Mononuclear cell (primary cell): Measurements from ENCODE around the gene LOXL3. TPM values are rescaled to one million over a fixed set of nuclear protein-coding genes. Genes with fewer than 3 reads are reported as not detected.

Experiments used
- H3K27me3 ChIP-seq: 2 replicates; pipeline ENCODE4 v1.6.0; 2011; ENCODE audit warnings: low read length, control low read depth; ENCODE audit not compliant: insufficient read depth
- H3K4me1 ChIP-seq: 2 replicates; pipeline ENCODE4 v1.5.1; 2011; ENCODE audit warnings: mild to moderate bottlenecking, low read length, control low read depth; ENCODE audit not compliant: insufficient read depth
- H3K4me3 ChIP-seq: 2 replicates; pipeline ENCODE4 v1.5.1; 2011; ENCODE audit warnings: mild to moderate bottlenecking, low read length, moderate library complexity
- H3K9me3 ChIP-seq: 2 replicates; pipeline ENCODE4 v1.5.1; 2011; ENCODE audit warnings: low read depth, mild to moderate bottlenecking, control low read depth, low read length
- total RNA-seq: library from RNA; depleted of rRNA; stranded (reverse); fragments of >200 nt; gene quantifications from one replicate; pipeline ENCODE4 v1.2.3, GENCODE V29; 2012

Gene LOXL3
- total RNA-seq, 1 donor, result 3.9 TPM

- no peak overlapping the region for H3K4me3 ChIP-seq
- H3K27me3 ChIP-seq, result no peaks in the 10 kb centered on the region
- no peaks in the 10 kb centered on the region for H3K9me3 ChIP-seq
- H3K4me1 ChIP-seq, result peaks cover 58% of the 10 kb centered on the region
These were observed 24.7 kb upstream of the LOXL3 start for GRCh38 chr2:74578408-74578807.

- Histone ChIP-seq H3K4me1 (peaks cover 62% of the 10 kb centered on the region), H3K27me3 (no peaks in the 10 kb centered on the region), H3K9me3 (no peaks in the 10 kb centered on the region), H3K4me3 (no peak overlapping the region)
These were observed 23.7 kb upstream of the LOXL3 start for GRCh38 chr2:74577448-74577847.

- Histone ChIP-seq H3K27me3 (no peaks in the 10 kb centered on the region), H3K4me3 (no peak overlapping the region), H3K4me1 (peaks cover 63% of the 10 kb centered on the region)
These were observed 23.1 kb upstream of the LOXL3 start for GRCh38 chr2:74576863-74577229.

GRCh38 chr2:74576211-74576862 is 22.6 kb upstream of the LOXL3 start:
- Histone ChIP-seq H3K4me3 (no peak overlapping the region), H3K4me1 (peaks cover 69% of the 10 kb centered on the region)

More at GRCh38 chr2:74576863-74577229, 23.1 kb upstream of the LOXL3 start:
- H3K9me3 ChIP-seq, result no peaks in the 10 kb centered on the region

GRCh38 chr2:74575320-74575719 is 21.6 kb upstream of the LOXL3 start:
- H3K4me1 ChIP-seq, result peaks cover 78% of the 10 kb centered on the region
- no peaks in the 10 kb centered on the region for H3K27me3 ChIP-seq
- H3K4me3 ChIP-seq, result no peak overlapping the region
- H3K9me3 ChIP-seq, result no peaks in the 10 kb centered on the region

More at GRCh38 chr2:74576211-74576862, 22.6 kb upstream of the LOXL3 start:
- no peaks in the 10 kb centered on the region for H3K27me3 ChIP-seq
- H3K9me3 ChIP-seq, result no peaks in the 10 kb centered on the region

- Histone ChIP-seq H3K4me1 (peaks cover 75% of the 10 kb centered on the region), H3K4me3 (no peak overlapping the region), H3K27me3 (no peaks in the 10 kb centered on the region), H3K9me3 (no peaks in the 10 kb centered on the region)
These were observed 20.2 kb upstream of the LOXL3 start for GRCh38 chr2:74573747-74574562.

- no peaks in the 10 kb centered on the region for H3K9me3 ChIP-seq
- H3K4me3 ChIP-seq, result no peak overlapping the region
- peaks cover 72% of the 10 kb centered on the region for H3K4me1 ChIP-seq
- H3K27me3 ChIP-seq, result no peaks in the 10 kb centered on the region
These were observed 18.6 kb upstream of the LOXL3 start for GRCh38 chr2:74572178-74572925.

- Histone ChIP-seq H3K4me3 (no peak overlapping the region), H3K4me1 (peaks cover 71% of the 10 kb centered on the region)
These were observed 17.3 kb upstream of the LOXL3 start for GRCh38 chr2:74571058-74571457.

GRCh38 chr2:74569686-74570085 is 15.9 kb upstream of the LOXL3 start:
- Histone ChIP-seq H3K4me1 (peaks cover 62% of the 10 kb centered on the region), H3K9me3 (no peaks in the 10 kb centered on the region), H3K4me3 (no peak overlapping the region), H3K27me3 (no peaks in the 10 kb centered on the region)

More at GRCh38 chr2:74571058-74571457, 17.3 kb upstream of the LOXL3 start:
- H3K9me3 ChIP-seq, result no peaks in the 10 kb centered on the region
- no peaks in the 10 kb centered on the region for H3K27me3 ChIP-seq

GRCh38 chr2:74567881-74568280 is 14.1 kb upstream of the LOXL3 start:
- H3K4me3 ChIP-seq, result no peak overlapping the region
- peaks cover 44% of the 10 kb centered on the region for H3K4me1 ChIP-seq
- H3K27me3 ChIP-seq, result no peaks in the 10 kb centered on the region
- no peaks in the 10 kb centered on the region for H3K9me3 ChIP-seq

- Histone ChIP-seq H3K4me1 (peaks cover 45% of the 10 kb centered on the region), H3K9me3 (no peaks in the 10 kb centered on the region), H3K4me3 (no peak overlapping the region), H3K27me3 (no peaks in the 10 kb centered on the region)
These were observed 13.0 kb upstream of the LOXL3 start for GRCh38 chr2:74566754-74567085.

GRCh38 chr2:74566076-74566753 is 12.5 kb upstream of the LOXL3 start:
- H3K27me3 ChIP-seq, result no peaks in the 10 kb centered on the region
- H3K4me3 ChIP-seq, result no peak overlapping the region
- peaks cover 40% of the 10 kb centered on the region for H3K4me1 ChIP-seq
- H3K9me3 ChIP-seq, result no peaks in the 10 kb centered on the region

GRCh38 chr2:74564222-74564621 is 10.5 kb upstream of the LOXL3 start:
- no peak overlapping the region for H3K4me3 ChIP-seq
- peaks cover 32% of the 10 kb centered on the region for H3K4me1 ChIP-seq

GRCh38 chr2:74562126-74562775 is 8.5 kb upstream of the LOXL3 start:
- Histone ChIP-seq H3K9me3 (no peaks in the 10 kb centered on the region), H3K4me3 (no peak overlapping the region), H3K27me3 (no peaks in the 10 kb centered on the region), H3K4me1 (peaks cover 26% of the 10 kb centered on the region)

More at GRCh38 chr2:74564222-74564621, 10.5 kb upstream of the LOXL3 start:
- Histone ChIP-seq H3K9me3 (no peaks in the 10 kb centered on the region), H3K27me3 (no peaks in the 10 kb centered on the region)
